GM12892 (cell line): ENCODE results near the gene TMEM236. TPM values are rescaled to one million over a fixed set of nuclear protein-coding genes. Genes with fewer than 3 reads are reported as not detected.
"Not testable (repeated sequence)": the region's sequence is repeated elsewhere in the genome, so short reads cannot be mapped to it uniquely, and the experiment has no call there.

Experiments
- DNase-seq: peaks from one replicate; pipeline ENCODE4 v3.0.0; 2011; ENCODE audit not compliant: insufficient read length
- FAIRE-seq: peaks from 2 replicates; lab custom pipeline; 2011; peaks lifted over from hg19 to GRCh38; lab: Jason Lieb, UNC
- POLR2A ChIP-seq: IDR thresholded peaks from 2 replicates; pipeline ENCODE4 v1.6.1; 2011; ENCODE audit warnings: low read depth, low read length, control low read depth
- POLR2AphosphoS5 ChIP-seq: IDR thresholded peaks from 2 replicates; pipeline ENCODE4 v1.6.1; 2011; ENCODE audit warnings: low read depth, low read length, control low read depth
- TAF1 ChIP-seq: IDR thresholded peaks from 2 replicates; pipeline ENCODE4 v1.6.1; 2011; ENCODE audit warnings: low read depth, mild to moderate bottlenecking, control low read depth, low read length, borderline replicate concordance
- polyA plus RNA-seq: library from polyadenylated mRNA; unstranded; fragments of >200 nt; gene quantifications from one replicate; pipeline ENCODE4 v1.2.1, GENCODE V29; 2012; ENCODE audit warnings: missing spikeins, inconsistent platforms; ENCODE audit not compliant: missing spikeins

The TMEM236 gene
- polyA plus RNA-seq: not detected

GRCh38 chr10:17751781-17752445 lies at the start of gene TMEM236:
Gene TMEM236 (plus strand): TSS chr10:17752201. CDS start chr10:17752296, 95 bp downstream.
- FAIRE-seq (no peak), DNase-seq (no peak)
- TF ChIP-seq TAF1 (no peak), POLR2AphosphoS5 (no peak), POLR2A (no peak)

- DNase-seq (no peak), FAIRE-seq (no peak)
- TF ChIP-seq TAF1 (no peak), POLR2A (no peak), POLR2AphosphoS5 (no peak)
Observed at GRCh38 chr10:17703706-17704105, 48.3 kb upstream of the TMEM236 start.

GRCh38 chr10:17708821-17709220 lies 43.2 kb upstream of the TMEM236 start:
- FAIRE-seq: no peak
- DNase-seq: no peak

GRCh38 chr10:17709492-17709891 lies 42.5 kb upstream of the TMEM236 start:
- TF ChIP-seq TAF1 (no peak), POLR2A (no peak), POLR2AphosphoS5 (no peak)
- FAIRE-seq: no peak
- DNase-seq: no peak

More at GRCh38 chr10:17708821-17709220, 43.2 kb upstream of the TMEM236 start:
- no peak for TF ChIP-seq POLR2A
- TF ChIP-seq TAF1: no peak
- no peak for TF ChIP-seq POLR2AphosphoS5

- FAIRE-seq: no peak
- TF ChIP-seq POLR2A: no peak
- no peak for TF ChIP-seq TAF1
- no peak for TF ChIP-seq POLR2AphosphoS5
- no peak for DNase-seq
Observed at GRCh38 chr10:17710181-17710580, 41.8 kb upstream of the TMEM236 start.

GRCh38 chr10:17712053-17712452 lies 39.9 kb upstream of the TMEM236 start:
- TF ChIP-seq POLR2A (no peak), TAF1 (no peak), POLR2AphosphoS5 (no peak)
- DNase-seq (no peak), FAIRE-seq (no peak)

GRCh38 chr10:17712717-17713471 lies 39.1 kb upstream of the TMEM236 start:
- no peak for DNase-seq
- FAIRE-seq: no peak
- TF ChIP-seq POLR2AphosphoS5 (no peak), POLR2A (no peak), TAF1 (no peak)

GRCh38 chr10:17713758-17714157 lies 38.2 kb upstream of the TMEM236 start:
- DNase-seq (no peak), FAIRE-seq (no peak)
- TF ChIP-seq POLR2A (no peak), POLR2AphosphoS5 (no peak), TAF1 (no peak)

GRCh38 chr10:17716161-17716560 lies 35.8 kb upstream of the TMEM236 start:
- FAIRE-seq (no peak), DNase-seq (no peak)

GRCh38 chr10:17722317-17723014 lies 29.5 kb upstream of the TMEM236 start:
- DNase-seq, FAIRE-seq: not testable (repeated sequence)

More at GRCh38 chr10:17716161-17716560, 35.8 kb upstream of the TMEM236 start:
- TF ChIP-seq POLR2AphosphoS5 (no peak), TAF1 (no peak), POLR2A (no peak)

- no peak for TF ChIP-seq POLR2A
- TF ChIP-seq TAF1: no peak
- no peak for TF ChIP-seq POLR2AphosphoS5
- no peak for DNase-seq
- no peak for FAIRE-seq
Observed at GRCh38 chr10:17725703-17726102, 26.3 kb upstream of the TMEM236 start.

- peak; percentile 9 for FAIRE-seq
- no peak for TF ChIP-seq TAF1
- no peak for DNase-seq
Observed at GRCh38 chr10:17729630-17730029, 22.4 kb upstream of the TMEM236 start.
